Epidermal melanocyte (primary cell): ENCODE measurements around the gene ELL2.
"Not testable (repeated sequence)": the region's sequence is repeated elsewhere in the genome, so short reads cannot be mapped to it uniquely, and the experiment has no call there.

Experiments
- DNase-seq: peaks from one replicate; pipeline ENCODE4 v3.0.0; 2011; ENCODE audit warnings: low spot score; ENCODE audit not compliant: insufficient read length

The ELL2 gene

GRCh38 chr5:95883185-95884016 lies 78.2 kb downstream of the ELL2 start:
- DNase-seq = no peak

DNA sequence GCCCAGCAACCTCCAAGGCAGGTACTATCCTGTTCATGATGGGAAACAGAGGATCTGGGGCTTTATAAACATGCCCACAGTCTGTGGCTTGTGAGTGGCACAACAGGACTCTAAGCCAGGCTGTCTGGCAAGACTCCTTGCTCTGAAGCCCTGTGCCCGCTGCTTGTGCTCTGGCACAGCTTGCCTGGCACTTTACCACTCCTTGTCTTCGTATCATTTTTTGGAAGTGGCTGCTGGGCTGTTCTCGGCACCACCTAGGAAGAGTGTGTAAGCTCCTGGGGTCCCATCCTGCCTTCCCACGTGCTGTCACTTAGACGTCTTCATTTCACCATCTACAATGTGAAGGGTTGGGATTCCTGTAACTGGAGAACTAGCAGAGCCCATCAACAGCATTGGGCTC lies 79.8 kb downstream of the ELL2 start:
- no peak for DNase-seq

DNA sequence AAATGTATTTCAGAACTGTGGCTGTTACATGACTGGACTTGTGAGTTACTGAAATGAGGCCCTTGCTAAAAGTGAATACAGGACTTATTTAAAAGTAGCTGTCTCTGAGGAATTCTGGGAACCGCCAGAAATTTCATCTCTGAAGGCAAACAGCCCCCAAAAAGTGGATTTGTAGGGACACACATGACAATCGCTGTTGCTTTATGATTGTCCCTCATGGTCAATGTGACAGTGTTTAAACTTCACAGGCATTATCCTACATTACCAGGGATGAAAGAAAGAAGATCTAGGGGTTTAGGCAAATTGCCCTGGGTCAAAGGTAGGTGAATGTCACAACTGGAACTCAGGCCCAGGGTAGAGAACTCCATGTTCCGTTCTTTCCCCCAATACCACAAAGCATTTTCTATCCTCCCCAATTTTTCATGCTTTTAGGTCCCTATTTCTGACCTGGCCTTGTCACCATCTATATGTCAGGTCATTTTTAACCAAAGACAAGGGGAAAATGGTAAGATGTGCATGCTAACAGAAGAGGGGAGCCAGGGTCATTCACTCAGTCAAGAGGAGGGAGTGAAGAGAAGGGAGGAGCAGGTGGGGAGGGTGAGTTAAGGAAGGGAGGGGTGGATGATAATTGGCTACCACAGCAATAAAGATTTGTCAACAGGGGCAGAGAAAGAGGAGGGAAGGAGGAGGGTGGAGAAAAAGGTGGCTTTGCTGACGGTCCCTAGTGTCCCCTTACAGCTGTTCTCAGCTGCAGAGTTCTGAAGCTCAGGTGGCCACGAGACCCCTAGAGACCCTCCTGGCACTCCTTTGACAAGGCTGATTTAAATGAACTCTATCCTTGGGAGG lies 81.3 kb downstream of the ELL2 start:
- DNase-seq = no peak

- no peak for DNase-seq
Measured at GRCh38 chr5:95879661-95880060, 82.0 kb downstream of the ELL2 start.

- DNase-seq = no peak
Measured at GRCh38 chr5:95878417-95879323, 83.0 kb downstream of the ELL2 start.

DNA sequence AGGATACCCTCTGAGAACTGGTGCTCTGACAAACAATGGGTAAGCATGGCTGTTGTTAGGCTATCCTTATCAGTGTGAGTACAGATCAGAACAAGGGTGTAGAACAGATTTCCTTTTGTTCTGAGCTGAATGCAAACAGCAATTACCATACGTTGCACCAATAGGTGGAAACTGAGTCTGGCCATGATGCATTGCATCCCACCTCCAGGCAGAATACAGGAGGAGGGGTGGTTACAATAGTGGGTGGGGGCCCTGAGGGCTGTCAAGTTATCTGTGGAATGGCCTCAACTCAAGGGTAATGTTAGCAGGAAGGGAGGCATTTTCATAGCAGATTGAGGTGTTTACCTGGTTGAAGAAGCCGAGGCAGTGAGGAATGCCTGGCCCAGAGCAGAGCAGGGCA lies 84.9 kb downstream of the ELL2 start:
- no peak for DNase-seq

DNA sequence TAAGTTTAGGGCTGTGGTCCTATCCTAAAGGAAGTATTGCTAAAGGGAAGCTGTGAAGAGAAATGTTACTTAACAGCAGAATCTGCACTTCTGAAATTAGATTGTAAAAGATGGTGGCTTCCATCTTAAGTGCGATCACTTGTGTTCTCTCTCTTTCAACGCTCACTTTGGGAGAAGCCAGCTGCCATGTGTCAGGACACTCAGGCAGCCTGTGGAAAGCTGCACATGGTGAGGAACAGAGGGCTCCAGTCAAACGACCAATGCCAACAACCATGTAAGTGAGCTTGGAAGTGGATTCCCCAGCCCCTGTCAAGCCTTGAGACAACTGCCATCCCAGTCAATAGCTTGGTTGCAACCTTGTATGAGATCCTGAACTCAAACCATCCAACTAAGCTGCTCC lies 87.4 kb downstream of the ELL2 start:
- DNase-seq = no peak

DNA sequence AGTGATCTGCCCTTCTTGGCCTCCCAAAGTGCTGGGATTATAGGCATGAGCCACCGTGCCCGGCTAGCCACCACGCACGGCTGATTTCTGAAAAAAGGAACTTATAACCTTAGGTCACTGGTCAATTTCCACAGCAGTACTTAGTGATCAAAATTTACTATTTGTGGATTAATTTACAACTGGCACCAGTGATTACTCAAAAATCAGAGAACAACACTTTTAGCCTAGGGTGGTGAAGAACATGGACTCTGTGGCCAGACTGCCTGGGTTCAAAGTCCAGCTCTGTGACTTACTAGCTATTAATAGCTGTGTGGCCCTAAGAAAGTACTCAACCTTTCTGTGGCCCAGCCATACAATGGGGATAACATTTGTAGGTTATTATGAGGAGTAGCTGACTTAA lies 88.3 kb downstream of the ELL2 start:
- DNase-seq = no peak

GRCh38 chr5:95872346-95873268 lies 89.0 kb downstream of the ELL2 start:
- DNase-seq = no peak

GRCh38 chr5:95871146-95871806 lies 90.4 kb downstream of the ELL2 start:
- DNase-seq = no peak

DNA sequence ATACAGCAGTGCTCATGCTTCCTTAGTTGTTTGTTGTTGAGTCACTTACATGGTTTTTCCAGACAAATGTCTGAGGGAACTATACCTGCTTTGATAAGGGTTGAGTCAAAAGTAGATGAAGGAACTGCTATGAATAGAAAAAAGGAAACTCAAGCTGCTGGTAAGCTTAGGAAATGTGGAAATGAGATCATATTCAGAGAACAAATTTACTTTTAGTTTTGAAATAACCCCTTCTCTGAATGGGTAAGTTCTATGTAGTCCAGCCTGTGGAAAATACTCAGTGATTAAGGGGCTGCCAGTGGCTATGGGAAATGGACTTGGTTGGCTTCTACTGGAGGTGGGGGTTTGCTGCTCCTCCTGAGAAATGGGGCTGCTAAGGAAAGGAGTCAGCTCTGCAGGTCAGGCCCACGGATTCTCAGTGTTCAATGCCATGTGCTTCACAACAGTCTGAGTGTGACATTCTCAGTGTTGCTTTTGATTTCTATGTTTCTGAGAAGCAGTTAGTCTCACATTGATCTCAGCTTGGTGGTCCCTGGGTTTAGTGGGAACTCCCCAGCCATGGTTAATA lies 91.5 kb downstream of the ELL2 start:
- DNase-seq = no peak

- not testable (repeated sequence) for DNase-seq
Measured at GRCh38 chr5:95869173-95869855, 92.3 kb downstream of the ELL2 start.

- no peak for DNase-seq
Measured at GRCh38 chr5:95868136-95868535, 93.5 kb downstream of the ELL2 start.

GRCh38 chr5:95866435-95867040 lies 95.1 kb downstream of the ELL2 start:
- DNase-seq = no peak

DNA sequence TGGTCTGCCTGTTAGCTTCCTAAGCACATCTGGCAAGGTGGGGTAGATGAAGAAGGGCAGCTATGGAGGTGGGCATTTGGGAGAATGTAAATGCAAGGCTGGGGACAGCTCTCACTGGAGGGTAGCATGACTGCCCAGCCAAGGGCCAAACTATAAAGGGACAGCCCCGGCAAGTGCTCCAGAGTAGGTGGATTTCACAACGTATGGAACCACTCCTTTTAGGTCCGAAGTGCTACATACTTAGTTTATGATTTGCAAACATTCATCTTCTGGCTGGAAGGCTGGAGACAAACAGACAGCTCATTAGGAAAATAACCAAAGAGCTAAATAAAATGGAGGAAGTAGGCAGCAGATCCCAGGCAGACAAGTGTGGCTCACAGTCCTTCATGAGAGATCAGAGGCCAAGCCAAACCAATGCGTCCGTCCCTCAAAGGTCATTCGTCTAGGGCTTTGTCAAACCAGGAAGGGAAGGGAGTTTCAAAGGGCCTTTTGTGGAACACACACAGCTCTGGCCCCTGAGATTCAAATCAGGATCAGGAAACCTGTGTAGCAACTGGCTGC lies 96.6 kb downstream of the ELL2 start:
- DNase-seq = no peak

DNA sequence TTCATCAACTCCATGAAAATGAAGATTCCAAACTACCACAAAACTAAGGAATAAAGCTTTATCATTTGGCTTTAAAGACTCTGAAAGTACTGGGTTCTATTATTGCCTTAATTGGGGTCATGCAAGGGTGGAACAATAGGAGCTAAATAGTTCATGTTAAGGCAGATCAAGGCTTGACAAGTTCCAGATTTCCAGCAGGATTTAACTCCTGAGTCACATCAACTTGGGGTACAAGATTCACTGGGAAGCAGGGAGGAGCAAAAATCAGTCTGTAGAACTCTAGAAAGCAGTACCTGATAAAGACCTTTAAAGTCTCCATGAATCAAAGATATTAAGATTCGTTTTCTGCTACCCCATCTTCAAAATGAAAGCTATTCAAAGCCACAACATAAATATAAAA lies 97.2 kb downstream of the ELL2 start:
- DNase-seq = no peak

GRCh38 chr5:95863383-95863757 lies 98.3 kb downstream of the ELL2 start:
- DNase-seq = no peak

GRCh38 chr5:95862671-95863382 lies 98.8 kb downstream of the ELL2 start:
- no peak for DNase-seq
